Neural cell (in vitro differentiated cells): Measurements from ENCODE around the gene BAIAP2L1.

Experiments used
- EZH2 ChIP-seq: fragments of 200-600, 300-800 bp; shearing (Covaris generic), sonication (generic); IDR thresholded peaks from 2 replicates; pipeline ENCODE4 v1.6.1; 2014; ENCODE audit warnings: antibody characterized with exemption, low read length, borderline replicate concordance, mild to moderate bottlenecking; ENCODE audit not compliant: insufficient read depth, poor library complexity, severe bottlenecking
- MXI1 ChIP-seq: fragments of 450-650 bp; conservative IDR thresholded peaks from 2 replicates; pipeline ENCODE4 v1.6.1; 2014; ENCODE audit warnings: antibody characterized with exemption, mild to moderate bottlenecking; ENCODE audit not compliant: poor library complexity, severe bottlenecking
- POLR2AphosphoS5 ChIP-seq: IDR thresholded peaks from 2 replicates; pipeline ENCODE4 v1.6.1; 2012
- RAD21 ChIP-seq: fragments of 450-650 bp; conservative IDR thresholded peaks from 2 replicates; pipeline ENCODE4 v1.6.1; 2014; ENCODE audit warnings: antibody characterized with exemption, mild to moderate bottlenecking, moderate library complexity
- REST ChIP-seq: IDR thresholded peaks from 2 replicates; pipeline ENCODE4 v1.6.1; 2012; ENCODE audit warnings: borderline replicate concordance
- TF ChIP-seq, protein P1 (sequence below): fragments of 450-650 bp; IDR thresholded peaks from 2 replicates; pipeline ENCODE4 v1.5.1; 2014; ENCODE audit warnings: antibody characterized with exemption, mild to moderate bottlenecking, moderate library complexity; ENCODE audit not compliant: poor library complexity, severe bottlenecking

GRCh38 chr7:98278936-98279335 is 122.0 kb downstream of the BAIAP2L1 start:
- TF ChIP-seq EZH2, result no peak
- TF ChIP-seq, protein P1, sequence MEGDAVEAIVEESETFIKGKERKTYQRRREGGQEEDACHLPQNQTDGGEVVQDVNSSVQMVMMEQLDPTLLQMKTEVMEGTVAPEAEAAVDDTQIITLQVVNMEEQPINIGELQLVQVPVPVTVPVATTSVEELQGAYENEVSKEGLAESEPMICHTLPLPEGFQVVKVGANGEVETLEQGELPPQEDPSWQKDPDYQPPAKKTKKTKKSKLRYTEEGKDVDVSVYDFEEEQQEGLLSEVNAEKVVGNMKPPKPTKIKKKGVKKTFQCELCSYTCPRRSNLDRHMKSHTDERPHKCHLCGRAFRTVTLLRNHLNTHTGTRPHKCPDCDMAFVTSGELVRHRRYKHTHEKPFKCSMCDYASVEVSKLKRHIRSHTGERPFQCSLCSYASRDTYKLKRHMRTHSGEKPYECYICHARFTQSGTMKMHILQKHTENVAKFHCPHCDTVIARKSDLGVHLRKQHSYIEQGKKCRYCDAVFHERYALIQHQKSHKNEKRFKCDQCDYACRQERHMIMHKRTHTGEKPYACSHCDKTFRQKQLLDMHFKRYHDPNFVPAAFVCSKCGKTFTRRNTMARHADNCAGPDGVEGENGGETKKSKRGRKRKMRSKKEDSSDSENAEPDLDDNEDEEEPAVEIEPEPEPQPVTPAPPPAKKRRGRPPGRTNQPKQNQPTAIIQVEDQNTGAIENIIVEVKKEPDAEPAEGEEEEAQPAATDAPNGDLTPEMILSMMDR, result no peak
- no peak for TF ChIP-seq MXI1
- TF ChIP-seq REST, result no peak
- TF ChIP-seq RAD21, result no peak
- TF ChIP-seq POLR2AphosphoS5, result no peak
